Astrocyte (in vitro differentiated cells and primary cell): Measurements from ENCODE around the gene PLPPR3. TPM values are rescaled to one million over a fixed set of nuclear protein-coding genes. Genes with fewer than 3 reads are reported as not detected.

Source experiments
- DNase-seq: peaks from one replicate; pipeline ENCODE4 v3.0.0-alpha.2; 2010; ENCODE audit warnings: low read depth
- FAIRE-seq: peaks from 2 replicates; lab custom pipeline; 2011; peaks lifted over from hg19 to GRCh38; lab: Jason Lieb, UNC
- H2AFZ ChIP-seq: 2 replicates; pipeline ENCODE4 v1.6.0; 2012; ENCODE audit warnings: low read depth, low read length, inconsistent platforms
- H3K27ac ChIP-seq: 2 replicates; pipeline ENCODE4 v1.5.1; 2011; ENCODE audit warnings: low read depth, low read length, inconsistent platforms
- H3K27me3 ChIP-seq: 2 replicates; pipeline ENCODE4 v1.6.0; 2011; ENCODE audit warnings: low read length, inconsistent platforms; ENCODE audit not compliant: insufficient read depth
- H3K36me3 ChIP-seq: 2 replicates; pipeline ENCODE4 v1.5.1; 2011; ENCODE audit warnings: low read length, inconsistent platforms; ENCODE audit not compliant: insufficient read depth
- H3K4me1 ChIP-seq: 2 replicates; pipeline ENCODE4 v1.5.1; 2011; ENCODE audit warnings: low read length, inconsistent platforms; ENCODE audit not compliant: insufficient read depth
- H3K4me2 ChIP-seq: 2 replicates; pipeline ENCODE4 v1.6.0; 2012; ENCODE audit warnings: low read length, inconsistent platforms
- H3K4me3 ChIP-seq: 2 replicates; pipeline ENCODE4 v1.5.1; 2011; ENCODE audit warnings: low read depth, mild to moderate bottlenecking, low read length, inconsistent platforms; ENCODE audit not compliant: insufficient read depth
- H3K79me2 ChIP-seq: 2 replicates; pipeline ENCODE4 v1.6.0; 2012; ENCODE audit warnings: mild to moderate bottlenecking, low read length, inconsistent platforms; ENCODE audit not compliant: insufficient read depth
- H3K9ac ChIP-seq: 2 replicates; pipeline ENCODE4 v1.6.0; 2012; ENCODE audit warnings: mild to moderate bottlenecking, low read length, inconsistent platforms
- H3K9me3 ChIP-seq: 2 replicates; pipeline ENCODE4 v1.5.1; 2012; ENCODE audit warnings: low read depth, mild to moderate bottlenecking, low read length, inconsistent platforms; ENCODE audit not compliant: insufficient read depth
- H4K20me1 ChIP-seq: 2 replicates; pipeline ENCODE4 v1.6.0; 2012; ENCODE audit warnings: low read length, inconsistent platforms; ENCODE audit not compliant: insufficient read depth
- H3K27ac Mint-ChIP-seq: one replicate; pipeline ENCODE4 v1.8.0; 2021; ENCODE audit warnings: mild to moderate bottlenecking, mixed read lengths; ENCODE audit not compliant: unreplicated experiment
- H3K27me3 Mint-ChIP-seq: one replicate; pipeline ENCODE4 v1.8.0; 2021; ENCODE audit warnings: low read depth, mixed read lengths; ENCODE audit not compliant: unreplicated experiment
- H3K36me3 Mint-ChIP-seq: one replicate; pipeline ENCODE4 v1.8.0; 2021; ENCODE audit warnings: low read depth, mixed read lengths; ENCODE audit not compliant: unreplicated experiment
- H3K4me1 Mint-ChIP-seq: one replicate; pipeline ENCODE4 v1.8.0; 2021; ENCODE audit warnings: low read depth, mixed read lengths; ENCODE audit not compliant: unreplicated experiment
- H3K4me3 Mint-ChIP-seq: one replicate; pipeline ENCODE4 v1.8.0; 2021; ENCODE audit warnings: mild to moderate bottlenecking, moderate library complexity, mixed read lengths; ENCODE audit not compliant: unreplicated experiment
- H3K9me3 Mint-ChIP-seq: one replicate; pipeline ENCODE4 v1.8.0; 2021; ENCODE audit warnings: mild to moderate bottlenecking, mixed read lengths; ENCODE audit not compliant: unreplicated experiment
- CTCF ChIP-seq: IDR thresholded peaks from 2 replicates; pipeline ENCODE4 v1.5.1; 2011; ENCODE audit warnings: low read depth, mild to moderate bottlenecking, inconsistent platforms, low read length, moderate library complexity; ENCODE audit not compliant: insufficient read depth
- EZH2 ChIP-seq: IDR thresholded peaks from 2 replicates; pipeline ENCODE4 v1.6.1; 2012; ENCODE audit warnings: mild to moderate bottlenecking, low read length, inconsistent platforms; ENCODE audit not compliant: insufficient read depth
- total RNA-seq: library from RNA; stranded (reverse); gene quantifications from 2 replicates; pipeline ENCODE4 v1.2.1, GENCODE V29; 2021

The PLPPR3 gene
- total RNA-seq, 1 donor from 2014 or later = 36.5 TPM

- no peak overlapping the region for H3K27ac Mint-ChIP-seq
- TF ChIP-seq EZH2 (no peak), CTCF (no peak)
- H3K4me3 Mint-ChIP-seq = no peak overlapping the region
- Histone ChIP-seq H3K36me3 (peaks cover 4% of the 10 kb centered on the region), H3K9me3 (no peaks in the 10 kb centered on the region), H4K20me1 (peaks cover 23% of the 10 kb centered on the region), H3K9ac (no peak overlapping the region), H3K27ac (no peak overlapping the region), H3K4me3 (no peak overlapping the region), H3K79me2 (peaks cover 24% of the 10 kb centered on the region), H3K4me1 (peaks cover 11% of the 10 kb centered on the region), H2AFZ (peak overlapping the region; percentile 18), H3K4me2 (no peak overlapping the region), H3K27me3 (no peaks in the 10 kb centered on the region)
- H3K27me3 Mint-ChIP-seq = no peaks in the 10 kb centered on the region
- H3K4me1 Mint-ChIP-seq = peaks cover 6% of the 10 kb centered on the region
- H3K36me3 Mint-ChIP-seq = peaks cover 2% of the 10 kb centered on the region
- DNase-seq = no peak
- H3K9me3 Mint-ChIP-seq = no peaks in the 10 kb centered on the region
- no peak for FAIRE-seq
These were observed 26.6 kb downstream of the PLPPR3 start for GRCh38 chr19:795073-795611.

DNA sequence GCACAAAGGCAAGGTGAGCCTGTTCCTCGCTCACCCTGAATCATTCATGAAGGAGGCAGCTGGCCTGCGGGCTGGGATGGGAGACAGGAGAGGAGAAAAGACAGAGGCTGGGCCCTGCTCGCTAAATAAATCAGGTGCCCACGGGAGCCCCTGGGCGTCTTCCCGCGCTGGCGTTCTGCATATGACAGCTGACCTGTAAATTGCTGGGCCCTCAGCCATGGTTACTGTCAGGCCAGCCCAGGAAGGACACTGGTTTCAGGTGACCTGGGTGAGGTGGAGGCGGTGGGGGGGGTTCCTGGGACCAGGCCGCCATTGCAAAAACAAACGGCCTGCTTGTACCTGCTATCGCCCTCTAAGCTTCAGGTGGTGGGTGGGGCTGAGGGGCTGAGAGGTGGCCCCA lies 27.9 kb downstream of the PLPPR3 start:
- FAIRE-seq (no peak), DNase-seq (no peak)
- Histone ChIP-seq H2AFZ (no peak overlapping the region), H3K9me3 (no peaks in the 10 kb centered on the region), H3K4me1 (no peaks in the 10 kb centered on the region), H3K27me3 (no peaks in the 10 kb centered on the region), H3K27ac (no peak overlapping the region), H3K4me2 (no peak overlapping the region), H4K20me1 (peaks cover 10% of the 10 kb centered on the region), H3K9ac (no peak overlapping the region), H3K79me2 (peaks cover 10% of the 10 kb centered on the region), H3K36me3 (no peaks in the 10 kb centered on the region), H3K4me3 (no peak overlapping the region)
- Mint-ChIP-seq H3K4me3 (no peak overlapping the region), H3K36me3 (no peaks in the 10 kb centered on the region), H3K27me3 (no peaks in the 10 kb centered on the region), H3K4me1 (peaks cover 13% of the 10 kb centered on the region), H3K9me3 (no peaks in the 10 kb centered on the region), H3K27ac (no peak overlapping the region)
- TF ChIP-seq CTCF (no peak), EZH2 (no peak)

DNA sequence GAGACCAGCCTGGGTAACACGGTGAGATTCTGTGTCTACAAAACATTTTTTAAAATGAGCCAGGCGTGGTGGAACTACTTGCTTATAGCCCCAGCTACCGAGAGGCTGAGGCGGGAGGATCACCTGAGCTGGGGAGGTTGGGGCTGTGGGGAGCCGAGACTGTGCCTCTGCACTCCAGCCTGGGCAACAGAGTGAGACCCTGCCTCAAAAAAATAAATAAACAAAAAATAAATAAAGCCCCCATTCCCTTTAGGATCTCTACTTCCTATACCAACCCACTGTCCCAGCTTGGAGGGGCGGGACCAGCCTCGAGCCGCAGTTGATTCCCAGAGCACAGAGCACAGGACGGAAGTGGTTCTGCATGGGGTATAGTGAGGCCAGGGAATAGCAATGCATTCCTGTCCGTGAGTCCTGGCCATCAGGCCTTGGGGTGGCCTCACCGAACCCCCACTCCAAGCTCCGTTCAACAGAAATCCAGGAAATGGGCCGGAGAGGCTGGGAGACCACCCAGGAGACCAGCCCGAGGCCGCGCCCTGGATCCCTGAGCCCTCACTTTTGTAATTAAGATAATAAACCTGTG lies 29.4 kb downstream of the PLPPR3 start:
- no peaks in the 10 kb centered on the region for H3K9me3 ChIP-seq
- Mint-ChIP-seq H3K4me3 (peak overlapping the region; percentile 27), H3K9me3 (no peaks in the 10 kb centered on the region), H3K36me3 (no peaks in the 10 kb centered on the region), H3K27ac (no peak overlapping the region), H3K27me3 (no peaks in the 10 kb centered on the region), H3K4me1 (peaks cover 13% of the 10 kb centered on the region)
- no peaks in the 10 kb centered on the region for H4K20me1 ChIP-seq
- H3K4me2 ChIP-seq = no peak overlapping the region
- no peak overlapping the region for H3K27ac ChIP-seq
- H2AFZ ChIP-seq = no peak overlapping the region
- H3K36me3 ChIP-seq = no peaks in the 10 kb centered on the region
- TF ChIP-seq EZH2 = no peak
- TF ChIP-seq CTCF = no peak
- no peaks in the 10 kb centered on the region for H3K79me2 ChIP-seq
- no peaks in the 10 kb centered on the region for H3K4me1 ChIP-seq
- H3K9ac ChIP-seq = no peak overlapping the region
- DNase-seq (no peak), FAIRE-seq (no peak)
- H3K27me3 ChIP-seq = no peaks in the 10 kb centered on the region
- no peak overlapping the region for H3K4me3 ChIP-seq
